PFSK-1 (cell line): Measurements from ENCODE around the gene NCAN.

ENCODE experiments used
- FOXP2 ChIP-seq: optimal IDR thresholded peaks from 2 replicates; pipeline ENCODE3; 2011; ENCODE audit warnings: borderline replicate concordance, control low read depth, inconsistent platforms; ENCODE audit not compliant: insufficient read depth; ENCODE audit errors: extremely low read length, extremely low read depth
- POLR2AphosphoS5 ChIP-seq: IDR thresholded peaks from 2 replicates; pipeline ENCODE4 v1.6.1; 2012; ENCODE audit warnings: low read depth, mild to moderate bottlenecking, control low read depth, low read length, moderate library complexity
- REST ChIP-seq, 2 experiments: IDR thresholded peaks; 2 replicates each; pipeline versions ENCODE4 v1.6.1 to v1.8.0; 2011 to 2012; ENCODE audit warnings: low read depth in 2 of 2, low read length in 2 of 2, control low read depth in 1 of 2, inconsistent platforms in 1 of 2, mild to moderate bottlenecking in 1 of 2, moderate library complexity in 1 of 2; ENCODE audit not compliant: insufficient read depth in 1 of 2
- SIN3A ChIP-seq: IDR thresholded peaks from 2 replicates; pipeline ENCODE4 v1.6.1; 2012; ENCODE audit warnings: mild to moderate bottlenecking, low read length, moderate library complexity, borderline replicate concordance; ENCODE audit not compliant: insufficient read depth
- TAF1 ChIP-seq: IDR thresholded peaks from 2 replicates; pipeline ENCODE4 v1.6.1; 2012; ENCODE audit warnings: low read length, control low read depth, borderline replicate concordance; ENCODE audit not compliant: insufficient read depth

NCAN gene

GRCh38 chr19:19227217-19227616 lies 15.5 kb downstream of the NCAN start:
- TF ChIP-seq FOXP2 (no peak), POLR2AphosphoS5 (no peak), REST (IDR thresholded peaks at IDR 0.05; ENCODE audit: insufficient read depth in 1 of 2, low read depth in 2 of 2, low read length in 2 of 2) (no peak)

GRCh38 chr19:19229701-19230100 lies 17.9 kb downstream of the NCAN start:
- TF ChIP-seq SIN3A = no peak
- TF ChIP-seq TAF1 = no peak
- no peak for TF ChIP-seq FOXP2
- no peak for TF ChIP-seq POLR2AphosphoS5
- no peak for TF ChIP-seq REST (IDR thresholded peaks at IDR 0.05; ENCODE audit: insufficient read depth in 1 of 2, low read depth in 2 of 2, low read length in 2 of 2)

- TF ChIP-seq FOXP2 = no peak
- TF ChIP-seq SIN3A = no peak
- no peak for TF ChIP-seq REST (IDR thresholded peaks at IDR 0.05; ENCODE audit: insufficient read depth in 1 of 2, low read depth in 2 of 2, low read length in 2 of 2)
These were observed 19.2 kb downstream of the NCAN start for GRCh38 chr19:19230999-19231398.

DNA sequence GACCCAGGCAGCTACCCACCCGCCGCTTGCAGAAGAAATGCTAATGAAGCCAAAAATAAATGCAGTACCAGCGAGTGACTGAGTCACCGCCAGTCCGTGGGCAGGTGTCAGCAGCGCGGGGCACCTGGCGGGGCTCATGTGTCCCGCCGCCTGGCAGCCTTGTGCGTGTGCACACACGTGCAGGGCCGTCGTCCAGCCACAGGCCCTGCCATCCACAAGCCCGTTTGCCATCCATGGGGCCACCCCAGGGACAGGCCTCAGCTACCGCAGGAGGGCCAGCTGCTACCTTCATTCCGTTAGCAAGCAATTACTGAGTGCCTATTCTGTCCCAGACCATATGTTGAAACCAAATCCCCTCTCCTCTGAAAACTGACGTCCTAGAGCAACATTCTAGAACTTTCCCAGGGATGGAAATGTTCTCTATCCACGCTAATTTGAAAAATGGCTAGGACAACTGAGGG lies 20.5 kb downstream of the NCAN start:
- TF ChIP-seq POLR2AphosphoS5 (no peak), FOXP2 (no peak), REST (IDR thresholded peaks at IDR 0.05; ENCODE audit: insufficient read depth in 1 of 2, low read depth in 2 of 2, low read length in 2 of 2) (no peak), TAF1 (no peak), SIN3A (no peak)

GRCh38 chr19:19234220-19234816 lies 22.6 kb downstream of the NCAN start:
- TF ChIP-seq TAF1 (no peak), REST (IDR thresholded peaks at IDR 0.05; ENCODE audit: insufficient read depth in 1 of 2, low read depth in 2 of 2, low read length in 2 of 2) (no peak), POLR2AphosphoS5 (no peak), FOXP2 (no peak), SIN3A (no peak)
